ENCODE data around the gene KCNJ11.

DNA sequence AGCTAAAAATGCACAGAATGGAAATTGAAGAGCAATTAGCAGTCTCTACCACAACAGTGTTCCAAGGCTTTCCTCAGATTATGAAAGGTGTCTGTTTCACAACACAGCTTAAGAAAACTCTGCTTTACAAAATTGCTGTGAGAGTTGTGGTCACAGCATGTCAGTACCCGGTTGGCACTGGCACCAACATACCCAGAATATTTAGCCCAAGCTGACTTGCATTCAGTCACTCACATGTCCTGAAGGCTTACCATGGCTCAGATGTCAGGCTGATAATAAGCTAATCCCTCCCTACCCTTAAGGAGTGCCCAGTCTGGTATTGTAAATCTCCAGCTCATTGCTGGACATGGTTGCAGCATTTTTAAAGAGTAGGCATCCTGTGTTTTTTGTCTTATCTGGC lies 22.0 kb downstream of the KCNJ11 start:
- TF ChIP-seq CEBPB (IDR thresholded peaks at IDR 0.05; ENCODE audit: low read depth, low read length) (no peak), SMC3 (IDR thresholded peaks at IDR 0.05; ENCODE audit: low read depth, low read length) (no peak), MAFK (IDR thresholded peaks at IDR 0.05; ENCODE audit: low read depth, low read length) (no peak), MAZ (IDR thresholded peaks at IDR 0.05; ENCODE audit: borderline replicate concordance, low read depth, low read length) (no peak), POLR2A (IDR thresholded peaks at IDR 0.05; ENCODE audit: low read depth, low read length) (no peak), RAD21 (IDR thresholded peaks at IDR 0.05; ENCODE audit: low read length) (no peak), CHD1 (IDR thresholded peaks at IDR 0.05; ENCODE audit: low read depth, low read length) (no peak), MXI1 (IDR thresholded peaks at IDR 0.05; ENCODE audit: borderline replicate concordance, low read depth, low read length) (no peak), BHLHE40 (IDR thresholded peaks at IDR 0.05; ENCODE audit: low read depth, low read length) (no peak), NFE2L2 (IDR thresholded peaks at IDR 0.05; ENCODE audit: low read depth, low read length) (no peak)
- TF ChIP-seq, protein P1, sequence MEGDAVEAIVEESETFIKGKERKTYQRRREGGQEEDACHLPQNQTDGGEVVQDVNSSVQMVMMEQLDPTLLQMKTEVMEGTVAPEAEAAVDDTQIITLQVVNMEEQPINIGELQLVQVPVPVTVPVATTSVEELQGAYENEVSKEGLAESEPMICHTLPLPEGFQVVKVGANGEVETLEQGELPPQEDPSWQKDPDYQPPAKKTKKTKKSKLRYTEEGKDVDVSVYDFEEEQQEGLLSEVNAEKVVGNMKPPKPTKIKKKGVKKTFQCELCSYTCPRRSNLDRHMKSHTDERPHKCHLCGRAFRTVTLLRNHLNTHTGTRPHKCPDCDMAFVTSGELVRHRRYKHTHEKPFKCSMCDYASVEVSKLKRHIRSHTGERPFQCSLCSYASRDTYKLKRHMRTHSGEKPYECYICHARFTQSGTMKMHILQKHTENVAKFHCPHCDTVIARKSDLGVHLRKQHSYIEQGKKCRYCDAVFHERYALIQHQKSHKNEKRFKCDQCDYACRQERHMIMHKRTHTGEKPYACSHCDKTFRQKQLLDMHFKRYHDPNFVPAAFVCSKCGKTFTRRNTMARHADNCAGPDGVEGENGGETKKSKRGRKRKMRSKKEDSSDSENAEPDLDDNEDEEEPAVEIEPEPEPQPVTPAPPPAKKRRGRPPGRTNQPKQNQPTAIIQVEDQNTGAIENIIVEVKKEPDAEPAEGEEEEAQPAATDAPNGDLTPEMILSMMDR (conservative IDR thresholded peaks at IDR 0.05; ENCODE audit: low read depth, low read length): no peak
- TF ChIP-seq, protein P2, sequence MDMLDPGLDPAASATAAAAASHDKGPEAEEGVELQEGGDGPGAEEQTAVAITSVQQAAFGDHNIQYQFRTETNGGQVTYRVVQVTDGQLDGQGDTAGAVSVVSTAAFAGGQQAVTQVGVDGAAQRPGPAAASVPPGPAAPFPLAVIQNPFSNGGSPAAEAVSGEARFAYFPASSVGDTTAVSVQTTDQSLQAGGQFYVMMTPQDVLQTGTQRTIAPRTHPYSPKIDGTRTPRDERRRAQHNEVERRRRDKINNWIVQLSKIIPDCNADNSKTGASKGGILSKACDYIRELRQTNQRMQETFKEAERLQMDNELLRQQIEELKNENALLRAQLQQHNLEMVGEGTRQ (IDR thresholded peaks at IDR 0.05; ENCODE audit: low read depth, low read length): no peak
- TF ChIP-seq, protein P3, sequence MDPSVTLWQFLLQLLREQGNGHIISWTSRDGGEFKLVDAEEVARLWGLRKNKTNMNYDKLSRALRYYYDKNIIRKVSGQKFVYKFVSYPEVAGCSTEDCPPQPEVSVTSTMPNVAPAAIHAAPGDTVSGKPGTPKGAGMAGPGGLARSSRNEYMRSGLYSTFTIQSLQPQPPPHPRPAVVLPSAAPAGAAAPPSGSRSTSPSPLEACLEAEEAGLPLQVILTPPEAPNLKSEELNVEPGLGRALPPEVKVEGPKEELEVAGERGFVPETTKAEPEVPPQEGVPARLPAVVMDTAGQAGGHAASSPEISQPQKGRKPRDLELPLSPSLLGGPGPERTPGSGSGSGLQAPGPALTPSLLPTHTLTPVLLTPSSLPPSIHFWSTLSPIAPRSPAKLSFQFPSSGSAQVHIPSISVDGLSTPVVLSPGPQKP (IDR thresholded peaks at IDR 0.05; ENCODE audit: borderline replicate concordance, low read depth, low read length): no peak
